Measurements from ENCODE around the gene C8G.

GRCh38 chr9:136942881-136943230 is 2.2 kb upstream of the C8G start:
- no peak for TF ChIP-seq POLR2AphosphoS5 (IDR thresholded peaks at IDR 0.05; ENCODE audit: borderline replicate concordance, low read depth, low read length)
- no peak for TF ChIP-seq EZH2 (IDR thresholded peaks at IDR 0.05)
- no peak for TF ChIP-seq FOXP2 (optimal IDR thresholded peaks at IDR 0.05; ENCODE audit: control extremely low read depth, extremely low read length, insufficient read depth)

Measured in SK-N-MC (cell line).